Neural progenitor cell (in vitro differentiated cells): Measurements from ENCODE around the gene PRKRIP1.

Source experiments
- CTCF ChIP-seq: fragments of 200-600 bp; sonication (generic); IDR thresholded peaks from 2 replicates; pipeline ENCODE4 v1.5.1; 2017; ENCODE audit warnings: antibody characterized with exemption, mild to moderate bottlenecking
- EZH2 ChIP-seq: fragments of 200-600 bp; sonication (generic); IDR thresholded peaks from 2 replicates; pipeline ENCODE4 v1.6.1; 2017; ENCODE audit warnings: antibody characterized with exemption, mild to moderate bottlenecking, moderate library complexity
- EZH2phosphoT487 ChIP-seq: fragments of 200-600 bp; sonication (generic); IDR thresholded peaks from 2 replicates; pipeline ENCODE4 v1.6.1; 2017; ENCODE audit warnings: antibody characterized with exemption

- TF ChIP-seq CTCF (no peak), EZH2 (no peak), EZH2phosphoT487 (no peak)
These were observed 16.9 kb downstream of the PRKRIP1 start for GRCh38 chr7:102413091-102413490.
